GM19463 (cell line): ENCODE measurements around the gene FOXN3.

Experiments
- ATAC-seq: cut with Tn5 transposase; IDR thresholded peaks from one replicate; pipeline ENCODE4 v1.9.1; 2021; ENCODE audit warnings: mild to moderate bottlenecking, moderate library complexity; ENCODE audit not compliant: unreplicated experiment

The FOXN3 gene, protein sequence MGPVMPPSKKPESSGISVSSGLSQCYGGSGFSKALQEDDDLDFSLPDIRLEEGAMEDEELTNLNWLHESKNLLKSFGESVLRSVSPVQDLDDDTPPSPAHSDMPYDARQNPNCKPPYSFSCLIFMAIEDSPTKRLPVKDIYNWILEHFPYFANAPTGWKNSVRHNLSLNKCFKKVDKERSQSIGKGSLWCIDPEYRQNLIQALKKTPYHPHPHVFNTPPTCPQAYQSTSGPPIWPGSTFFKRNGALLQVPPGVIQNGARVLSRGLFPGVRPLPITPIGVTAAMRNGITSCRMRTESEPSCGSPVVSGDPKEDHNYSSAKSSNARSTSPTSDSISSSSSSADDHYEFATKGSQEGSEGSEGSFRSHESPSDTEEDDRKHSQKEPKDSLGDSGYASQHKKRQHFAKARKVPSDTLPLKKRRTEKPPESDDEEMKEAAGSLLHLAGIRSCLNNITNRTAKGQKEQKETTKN

GRCh38 chr14:89417091-89417464 is at the start of gene FOXN3:
Gene FOXN3 (minus strand): TSS chr14:89417233. CDS start chr14:89412476, 4,757 bp downstream.
- peak; percentile 44 for ATAC-seq

DNA sequence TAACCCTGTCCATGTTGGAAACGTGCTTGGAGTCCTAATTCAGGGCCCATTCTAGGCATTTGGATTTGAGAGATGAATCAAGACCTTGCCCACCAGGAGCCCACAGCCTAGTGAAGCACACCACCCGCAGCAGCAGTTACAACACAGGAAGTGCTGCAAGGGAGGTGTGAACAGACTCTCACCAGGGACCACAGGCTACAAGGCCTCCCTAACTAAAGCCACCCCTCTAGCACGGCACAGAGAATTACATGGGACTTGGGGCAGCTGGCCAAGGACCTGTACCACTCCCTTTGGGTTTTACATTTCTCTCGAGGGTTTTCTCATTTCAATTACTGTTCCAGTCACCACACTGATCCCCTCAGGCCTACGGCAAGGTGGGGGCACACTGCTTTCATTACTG is 49.5 kb upstream of the FOXN3 start:
- no peak for ATAC-seq

DNA sequence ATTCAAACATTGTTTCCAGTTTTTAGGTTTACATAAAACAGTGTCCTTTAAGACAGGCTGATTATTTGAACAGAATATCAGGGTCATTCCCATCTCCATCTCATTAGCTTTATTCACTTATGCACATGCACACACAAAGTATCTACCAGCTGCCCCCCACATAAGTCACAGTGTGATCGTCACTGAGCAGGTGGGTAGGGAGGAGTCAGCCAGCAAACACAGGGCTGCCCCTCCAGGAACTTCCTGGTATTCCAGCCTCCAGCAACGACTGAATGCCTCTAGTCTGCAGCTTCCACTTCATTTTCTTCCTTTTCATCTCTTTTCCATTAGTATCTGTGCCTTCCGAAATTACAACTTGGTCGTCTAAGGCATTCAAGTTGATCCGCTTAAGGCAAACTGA is 48.8 kb upstream of the FOXN3 start:
- ATAC-seq: no peak

- ATAC-seq: no peak
Measured at GRCh38 chr14:89461256-89461655, 44.2 kb upstream of the FOXN3 start.

DNA sequence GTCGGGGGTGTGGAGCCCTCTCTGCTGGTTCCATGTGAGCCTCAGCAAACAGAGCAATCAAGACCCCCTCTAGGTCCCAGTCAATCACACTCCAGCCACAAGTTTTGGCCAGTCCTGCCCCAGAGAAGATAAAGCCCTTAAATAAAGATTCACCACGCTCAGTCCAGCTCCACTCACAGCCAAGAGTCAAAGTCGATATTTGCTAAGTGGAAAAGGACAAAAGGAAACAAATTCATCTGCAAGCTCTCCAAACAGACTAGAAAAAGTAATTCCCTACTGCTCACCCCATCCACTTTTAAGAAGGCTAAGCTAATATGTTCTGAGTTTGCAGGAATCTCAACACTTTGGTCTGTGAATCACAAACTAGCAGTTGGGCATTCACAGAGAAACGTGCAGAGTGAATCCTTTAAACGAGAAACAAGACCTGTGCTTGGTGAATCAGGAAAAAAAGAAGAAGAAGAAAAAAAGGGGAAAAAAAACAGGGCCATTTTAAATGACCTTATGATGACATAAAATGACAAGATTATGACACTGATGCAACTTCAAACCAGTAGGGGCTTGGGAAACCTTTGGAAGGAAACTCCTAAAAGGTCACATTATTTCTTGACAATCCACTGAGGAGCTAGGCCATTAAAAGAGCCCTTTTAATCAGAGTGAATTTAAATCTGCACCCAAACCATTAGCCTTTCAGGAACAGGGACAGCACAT is 41.8 kb upstream of the FOXN3 start:
- ATAC-seq: no peak

- no peak for ATAC-seq
Measured at GRCh38 chr14:89457007-89457406, 40.0 kb upstream of the FOXN3 start.

DNA sequence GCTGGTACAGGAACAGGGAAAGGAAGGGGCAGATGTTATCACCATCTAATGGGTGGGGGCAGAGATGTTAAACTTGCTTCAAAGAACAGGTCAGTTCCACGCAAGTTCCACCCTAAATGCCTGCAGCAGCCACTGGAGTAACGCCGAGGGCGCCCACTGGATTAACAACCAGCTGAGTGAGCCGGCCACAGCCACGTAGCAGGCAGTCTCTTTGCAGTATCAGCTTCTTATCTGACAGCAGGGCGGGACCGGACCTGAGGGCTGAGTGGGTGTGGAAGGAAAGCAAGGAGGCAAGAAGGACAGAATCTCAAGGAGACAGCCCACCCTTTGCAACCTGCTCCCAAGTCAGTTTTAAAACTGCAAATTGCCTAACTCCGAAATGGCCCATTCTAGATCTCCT is 38.4 kb upstream of the FOXN3 start:
- ATAC-seq: no peak

DNA sequence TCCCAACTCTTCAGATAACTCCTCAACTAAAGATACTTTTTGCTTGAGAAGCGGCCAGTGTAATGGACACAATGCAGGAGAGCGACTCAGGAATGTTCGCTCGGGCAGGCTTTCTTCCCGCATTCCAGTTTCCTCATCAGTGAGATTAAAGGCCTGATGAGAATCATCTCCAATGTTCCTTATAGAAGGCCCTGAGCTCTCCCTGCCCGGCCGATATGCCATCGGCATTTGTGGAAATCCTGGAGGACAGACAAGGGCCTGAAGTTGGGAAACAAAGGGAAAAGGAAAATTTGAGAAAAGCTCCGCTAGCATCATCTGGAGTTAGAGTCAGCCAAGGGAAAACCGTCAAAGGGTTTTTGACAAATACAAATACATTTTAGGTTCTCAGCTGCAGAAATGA is 38.0 kb upstream of the FOXN3 start:
- no peak for ATAC-seq

DNA sequence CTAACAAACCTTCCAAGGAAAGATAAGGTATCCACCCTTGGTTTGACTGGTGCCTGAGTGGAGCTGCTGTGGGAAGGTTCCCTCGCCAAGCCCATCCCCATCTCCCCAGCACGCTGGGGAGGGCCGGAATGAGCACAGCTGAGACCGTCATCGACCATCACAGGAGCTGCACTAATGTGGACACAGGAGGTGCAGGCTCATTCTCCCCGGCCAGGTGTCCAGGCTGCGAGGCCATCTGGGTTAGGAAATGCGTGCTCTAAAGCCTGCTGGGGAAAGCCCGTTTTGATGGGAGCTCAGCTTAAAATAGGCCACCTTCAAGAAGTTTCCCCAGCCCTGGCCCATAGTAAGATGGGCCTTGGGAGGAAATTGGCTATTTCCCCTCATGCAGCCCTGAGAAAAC is 35.2 kb upstream of the FOXN3 start:
- no peak for ATAC-seq

GRCh38 chr14:89451229-89451628 is 34.2 kb upstream of the FOXN3 start:
- no peak for ATAC-seq

GRCh38 chr14:89447182-89447944 is 30.3 kb upstream of the FOXN3 start:
- no peak for ATAC-seq

- no peak for ATAC-seq
Measured at GRCh38 chr14:89445273-89445973, 28.4 kb upstream of the FOXN3 start.

DNA sequence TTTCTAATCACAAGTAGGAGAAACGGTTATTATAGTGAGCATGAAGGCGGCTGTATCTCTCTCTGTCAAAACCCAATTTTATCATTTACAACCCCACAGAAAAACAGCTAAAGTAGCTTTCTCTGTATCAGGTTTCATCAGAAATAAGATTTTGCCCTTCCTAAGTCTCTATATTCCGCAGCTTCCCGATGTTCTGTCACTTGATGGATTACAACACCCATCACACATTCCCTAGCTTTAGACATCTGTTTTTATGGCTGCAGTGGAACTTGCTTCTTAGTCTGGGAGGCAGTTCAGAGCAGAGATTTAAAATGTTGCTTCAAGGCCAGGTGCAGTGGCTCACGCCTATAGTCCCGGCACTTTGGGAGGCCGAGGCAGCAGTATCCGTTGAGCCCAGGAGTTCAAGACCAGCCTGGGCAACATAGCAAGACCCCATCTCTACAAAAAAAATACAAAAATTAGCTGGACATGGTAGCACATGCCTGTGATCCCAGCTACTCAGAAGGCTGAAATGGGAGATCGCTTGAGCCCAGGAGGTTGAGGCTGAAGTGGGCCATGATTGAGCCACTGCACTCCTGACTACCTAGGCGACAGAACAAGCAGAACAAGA is 27.6 kb upstream of the FOXN3 start:
- ATAC-seq: no peak

- ATAC-seq: no peak
Measured at GRCh38 chr14:89444044-89444443, 27.0 kb upstream of the FOXN3 start.

DNA sequence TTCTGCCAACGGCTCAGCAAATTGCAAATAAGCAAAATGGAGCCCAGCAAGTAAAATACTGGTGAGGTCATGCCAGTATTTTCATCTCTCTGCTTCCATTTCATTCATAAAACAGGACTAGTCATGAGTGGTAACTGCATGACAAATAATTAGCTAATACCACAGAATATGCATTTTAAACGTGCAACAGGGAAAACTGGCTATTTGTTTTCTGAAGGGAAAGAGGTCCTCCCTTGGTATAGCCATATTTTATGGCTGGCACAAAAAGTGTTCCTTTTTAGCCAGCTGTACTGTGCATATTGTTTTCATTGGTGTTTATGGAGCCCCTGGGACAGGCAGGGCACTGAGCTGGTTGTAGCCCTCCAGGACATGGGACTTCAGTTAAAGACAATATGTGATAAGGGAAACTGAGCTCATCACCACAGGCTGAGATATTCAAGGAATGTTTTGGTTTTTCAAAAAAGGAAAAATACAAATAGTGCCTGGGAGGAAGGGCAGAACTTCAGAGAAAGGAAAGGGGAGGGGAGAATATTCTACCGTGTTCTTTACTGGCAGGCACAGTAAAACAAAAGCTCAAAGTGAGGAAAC is 26.1 kb upstream of the FOXN3 start:
- ATAC-seq: no peak

- ATAC-seq: no peak
Measured at GRCh38 chr14:89442280-89442679, 25.2 kb upstream of the FOXN3 start.

DNA sequence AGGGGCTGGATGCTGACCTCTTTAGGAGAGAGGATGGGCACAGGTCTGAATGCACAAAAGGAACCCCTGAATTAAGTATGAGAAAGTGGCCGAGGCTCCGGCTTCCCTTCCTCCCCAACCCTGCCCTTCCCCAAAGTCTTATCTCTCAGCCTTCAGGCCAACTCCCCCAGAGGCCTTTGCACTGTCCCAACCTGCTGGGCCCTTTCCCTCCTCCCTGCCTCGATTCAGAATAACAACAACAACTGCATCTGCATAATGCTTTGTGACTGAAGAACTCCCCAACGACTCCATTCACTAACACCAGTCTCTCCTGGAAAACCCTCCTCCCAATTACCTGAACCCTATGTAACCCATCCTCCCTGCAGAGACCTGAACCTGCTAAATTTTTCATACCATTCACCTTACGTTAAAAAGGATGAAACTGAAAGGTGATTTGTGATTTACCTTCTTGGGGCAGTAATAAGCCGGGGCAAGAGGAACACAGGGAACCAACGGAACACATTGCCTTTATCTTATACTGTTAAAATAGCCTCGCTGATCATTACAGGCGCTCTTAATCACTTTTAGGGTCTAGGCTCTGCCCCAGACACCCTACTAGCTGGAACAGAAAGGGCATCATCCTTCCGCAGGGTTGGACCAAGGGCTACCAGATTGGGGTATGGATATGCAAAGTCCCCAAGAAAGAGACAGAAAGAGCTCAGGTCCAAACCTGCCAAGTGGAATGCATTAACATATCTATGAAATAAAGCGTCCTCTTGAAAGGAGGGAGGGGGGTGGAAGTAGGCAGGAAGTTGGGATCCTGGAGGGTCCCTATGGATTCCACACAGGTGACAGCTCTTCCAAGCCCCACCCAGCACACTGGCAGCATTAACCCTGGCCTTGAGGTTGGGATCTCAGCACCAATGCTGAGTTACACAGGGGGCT is 24.2 kb upstream of the FOXN3 start:
- ATAC-seq: no peak

GRCh38 chr14:89435892-89436656 is 19.0 kb upstream of the FOXN3 start:
- no peak for ATAC-seq
